ENCODE data around the gene POTEI. TPM values are rescaled to one million over a fixed set of nuclear protein-coding genes. Genes with fewer than 3 reads are reported as not detected.
"Not testable (repeated sequence)": the region's sequence is repeated elsewhere in the genome, so short reads cannot be mapped to it uniquely, and the experiment has no call there.

POTEI gene
- total RNA-seq, 4 donors from 2014 or later: not detected

DNA sequence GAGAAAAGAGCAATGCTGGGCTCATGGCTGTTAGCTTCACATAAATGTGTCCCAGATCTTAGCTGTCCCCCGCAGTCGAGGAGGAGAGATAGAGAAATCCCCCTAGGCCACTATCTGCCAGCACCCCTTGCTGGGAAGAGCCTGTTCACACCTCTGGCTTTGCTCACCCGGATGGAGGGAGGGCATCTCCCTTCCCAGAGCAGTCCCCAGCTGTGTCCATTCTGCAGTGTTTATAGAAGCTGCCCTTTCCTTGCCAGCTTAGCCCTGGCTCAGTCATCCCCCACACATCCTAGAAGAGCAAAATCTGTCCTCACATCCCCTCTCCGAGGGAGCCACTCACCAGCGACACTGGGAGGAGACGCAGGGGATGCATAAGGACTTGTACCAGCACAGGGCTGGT lies 20.4 kb upstream of the POTEI start:
- H3K9me3 ChIP-seq; H3K27ac ChIP-seq (replicated peaks in 1 of 4); H3K27me3 ChIP-seq; DNase-seq (ENCODE audit: extremely low spot score); intact Hi-C loops (cut with DNase I); H3K4me1 ChIP-seq; H3K36me3 ChIP-seq; H3K4me3 ChIP-seq: not testable (repeated sequence)
- WGBS: no CpG with 5 or more reads among the region's 6 CpGs

GRCh38 chr2:130527365-130527967 lies 18.3 kb upstream of the POTEI start:
- H3K4me3 ChIP-seq; DNase-seq (ENCODE audit: extremely low spot score); H3K4me1 ChIP-seq; H3K36me3 ChIP-seq; H3K27ac ChIP-seq (replicated peaks in 1 of 4); H3K9me3 ChIP-seq; intact Hi-C loops (cut with DNase I); H3K27me3 ChIP-seq: not testable (repeated sequence)
- no CpG with 5 or more reads among the region's 40 CpGs for WGBS

DNA sequence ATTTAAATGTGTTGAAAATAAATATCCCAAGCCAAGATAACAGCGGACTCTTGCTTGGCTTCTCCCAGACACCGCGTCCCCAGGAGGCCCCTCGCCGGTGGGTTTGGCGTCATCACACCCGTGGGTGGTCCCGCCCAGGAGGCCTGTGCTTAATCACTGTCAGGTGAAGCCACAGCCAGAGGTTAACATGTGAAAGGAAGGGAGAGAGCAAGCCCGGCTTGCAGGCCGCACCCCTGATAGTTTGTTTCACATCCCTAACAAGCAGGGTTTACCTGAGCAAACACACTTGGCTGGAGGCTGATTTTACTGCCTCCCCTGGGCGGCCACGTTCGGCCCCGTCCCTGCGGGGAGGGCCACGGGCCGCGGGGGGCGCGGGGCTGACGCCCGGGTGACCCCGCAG lies 13.3 kb upstream of the POTEI start:
- H3K27me3 ChIP-seq; H3K4me1 ChIP-seq; H3K9me3 ChIP-seq; H3K36me3 ChIP-seq; intact Hi-C loops (cut with DNase I); DNase-seq (ENCODE audit: extremely low spot score); H3K4me3 ChIP-seq; H3K27ac ChIP-seq (replicated peaks in 1 of 4): not testable (repeated sequence)
- no CpG with 5 or more reads among the region's 23 CpGs for WGBS

DNA sequence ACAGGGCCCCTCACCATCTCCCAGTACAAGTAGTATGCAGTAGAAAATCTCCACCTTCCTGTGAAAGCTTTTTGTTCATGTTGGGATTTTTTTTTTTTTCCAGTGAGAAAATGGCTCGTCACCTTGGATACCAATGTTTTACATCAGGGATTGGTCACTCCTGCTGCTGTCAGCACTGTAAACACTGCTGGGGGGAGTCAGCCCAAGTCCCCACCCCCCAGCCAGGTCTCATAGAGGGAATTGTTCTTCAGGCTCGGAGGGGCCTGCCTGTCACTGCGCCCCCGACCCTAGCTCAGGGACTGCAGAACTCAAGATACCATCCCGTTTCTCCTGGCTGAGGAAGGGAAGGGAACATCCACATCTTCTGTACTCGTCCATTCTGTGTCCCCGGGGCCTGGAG lies 11.9 kb upstream of the POTEI start, which contains the start of gene CFC1B:
Gene CFC1B, plus strand, starts transcription at position 231 of the 400 bp plus-strand sequence. CDS start 263 bp downstream, outside the sequence.
- H3K27me3 ChIP-seq; H3K27ac ChIP-seq (replicated peaks in 1 of 4); DNase-seq (ENCODE audit: extremely low spot score); H3K4me1 ChIP-seq; H3K36me3 ChIP-seq; H3K9me3 ChIP-seq; H3K4me3 ChIP-seq; intact Hi-C loops (cut with DNase I): not testable (repeated sequence)
- no CpG with 5 or more reads among the region's 7 CpGs for WGBS

GRCh38 chr2:130518516-130519106 lies 9.5 kb upstream of the POTEI start:
- H3K4me3 ChIP-seq; H3K27ac ChIP-seq (replicated peaks in 1 of 4); DNase-seq (ENCODE audit: extremely low spot score); H3K4me1 ChIP-seq; H3K27me3 ChIP-seq; H3K9me3 ChIP-seq; H3K36me3 ChIP-seq; intact Hi-C loops (cut with DNase I): not testable (repeated sequence)
- no CpG with 5 or more reads among the region's 12 CpGs for WGBS

DNA sequence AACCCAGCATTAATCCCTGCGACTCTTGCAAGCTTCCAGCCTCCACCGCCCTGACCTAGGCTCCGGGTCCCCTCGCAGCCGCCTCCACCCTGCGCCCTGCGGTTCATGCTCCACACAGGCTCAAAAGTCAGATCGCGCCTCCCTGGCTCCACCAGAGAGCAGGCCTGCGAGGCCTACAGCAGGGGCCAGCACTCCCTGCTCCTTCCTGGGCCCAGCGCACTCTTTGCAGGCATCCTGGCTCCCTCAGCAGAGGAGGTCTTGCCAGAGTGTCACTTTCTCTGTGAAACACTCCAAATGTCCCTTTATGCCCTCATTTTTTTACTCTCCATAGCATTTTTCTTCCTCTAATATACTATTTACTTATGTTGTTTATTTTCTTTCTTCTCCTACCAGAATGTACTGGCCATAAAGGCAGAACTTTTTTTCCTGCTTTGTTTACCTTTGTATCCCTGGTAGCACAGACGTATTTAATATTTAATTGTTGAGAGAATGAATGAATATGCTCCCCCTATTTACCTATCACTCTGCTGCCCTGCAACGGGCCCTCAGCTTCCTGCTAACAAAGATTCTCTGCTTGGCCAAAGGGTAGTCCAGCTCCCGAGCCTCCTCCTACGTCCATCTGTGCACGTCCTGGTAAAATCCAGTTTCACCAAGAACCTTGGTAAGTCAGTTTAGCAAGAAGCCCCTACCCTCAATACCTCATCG lies 2.8 kb upstream of the POTEI start:
- H3K27me3 ChIP-seq; H3K36me3 ChIP-seq; H3K9me3 ChIP-seq; H3K4me3 ChIP-seq; DNase-seq (ENCODE audit: extremely low spot score); H3K4me1 ChIP-seq; H3K27ac ChIP-seq (replicated peaks in 1 of 4); intact Hi-C loops (cut with DNase I): not testable (repeated sequence)
- WGBS: no CpG with 5 or more reads among the region's 17 CpGs

DNA sequence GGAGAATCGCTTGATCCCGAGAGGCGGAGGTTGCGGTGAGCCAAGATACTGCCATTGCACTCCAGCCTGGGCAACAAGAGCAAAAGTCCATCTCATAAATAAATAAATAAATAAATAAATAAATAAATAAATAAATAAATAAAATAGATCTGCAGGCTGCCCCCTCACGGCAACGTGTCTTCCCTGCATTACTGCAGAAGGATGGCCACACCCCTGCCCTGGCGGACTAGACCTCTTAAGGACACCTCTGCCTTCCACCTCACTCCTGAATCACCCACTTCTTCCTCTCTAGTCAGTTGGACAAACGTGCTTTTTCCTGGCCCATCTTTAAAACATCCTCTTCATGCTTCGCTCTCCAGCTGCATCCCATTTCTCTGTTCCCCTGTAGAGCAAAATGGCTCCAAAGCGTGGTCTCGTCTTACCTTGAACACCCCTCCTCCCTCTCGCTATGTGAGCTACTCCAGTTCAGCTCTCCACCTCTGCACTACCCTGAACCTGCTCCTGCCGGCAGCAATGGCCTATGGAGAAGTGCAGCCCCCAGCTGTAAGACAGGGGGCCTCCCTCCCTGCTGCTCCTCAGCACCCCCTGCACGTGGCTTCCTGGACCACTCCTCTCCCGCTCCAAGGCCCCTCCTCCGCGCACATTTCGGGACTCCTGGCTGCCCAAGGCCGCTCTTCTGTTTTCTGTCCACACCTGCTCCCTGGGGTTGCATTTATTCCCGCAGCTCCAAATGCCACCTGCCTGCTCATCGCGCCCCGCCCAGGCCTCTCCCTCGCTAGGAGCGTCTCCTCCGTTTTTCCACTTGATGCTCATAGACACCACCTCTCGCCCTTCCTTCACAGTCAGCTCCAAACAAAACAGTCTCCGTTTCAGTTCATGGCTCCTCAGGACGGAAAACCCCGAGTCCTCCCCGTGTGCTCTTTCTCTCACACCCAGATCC lies 1.9 kb upstream of the POTEI start:
- H3K4me1 ChIP-seq; intact Hi-C loops (cut with DNase I); H3K9me3 ChIP-seq; H3K36me3 ChIP-seq; H3K4me3 ChIP-seq; H3K27ac ChIP-seq (replicated peaks in 1 of 4); H3K27me3 ChIP-seq; DNase-seq (ENCODE audit: extremely low spot score): not testable (repeated sequence)
- no CpG with 5 or more reads among the region's 31 CpGs for WGBS

DNA sequence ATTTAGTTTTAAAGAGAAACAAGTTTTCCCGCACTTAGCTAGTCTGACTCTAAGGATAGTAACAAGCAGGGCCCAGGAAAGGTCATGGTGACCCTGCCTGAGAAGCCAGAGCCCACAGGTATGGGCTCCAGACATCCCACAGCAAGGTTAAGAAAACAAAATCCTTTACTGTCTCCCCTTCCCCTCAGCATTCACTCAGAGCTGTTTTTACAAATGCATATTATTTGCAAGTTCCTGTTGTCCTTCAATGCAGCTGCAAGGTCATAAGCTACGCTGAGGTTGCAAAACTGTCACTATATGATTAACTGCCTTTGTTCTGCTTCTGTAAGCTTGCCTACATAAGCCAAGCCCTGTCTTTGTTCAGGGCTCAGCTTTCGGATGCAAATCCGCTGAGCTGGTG lies 18.1 kb downstream of the POTEI start:
- H3K4me1 ChIP-seq; H3K36me3 ChIP-seq; intact Hi-C loops (cut with DNase I); H3K27me3 ChIP-seq; H3K4me3 ChIP-seq; DNase-seq (ENCODE audit: extremely low spot score); H3K9me3 ChIP-seq; H3K27ac ChIP-seq (replicated peaks in 1 of 4): not testable (repeated sequence)
- no CpG with 5 or more reads among the region's 4 CpGs for WGBS

DNA sequence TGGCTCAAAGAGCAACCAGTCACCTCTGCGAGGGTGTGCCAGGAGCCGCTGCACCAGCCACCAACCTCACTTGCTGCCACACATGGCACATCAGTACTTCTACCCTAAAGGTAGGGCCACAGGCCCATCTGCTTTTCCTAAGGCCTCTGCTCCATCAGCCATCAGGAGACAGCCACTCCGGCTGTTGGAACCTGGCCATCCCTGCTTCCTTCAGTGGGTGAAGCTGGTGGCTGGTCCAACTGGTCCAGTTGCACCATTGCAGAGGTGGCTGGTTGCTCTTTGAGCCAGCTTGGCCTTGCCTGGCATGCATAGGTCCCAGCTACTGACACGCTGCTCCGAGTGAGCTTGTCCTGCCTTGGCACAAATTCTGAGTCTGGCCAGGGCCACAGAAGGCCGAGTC lies 53.7 kb downstream of the POTEI start:
- WGBS: 91% methylated on average over 5 of the region's 6 CpGs
- H3K27me3 ChIP-seq; intact Hi-C loops (cut with DNase I); H3K27ac ChIP-seq (replicated peaks in 1 of 4); H3K36me3 ChIP-seq; H3K4me3 ChIP-seq; H3K4me1 ChIP-seq; H3K9me3 ChIP-seq: not testable (repeated sequence)
- peak; percentile 78 for DNase-seq (ENCODE audit: extremely low spot score)

DNA sequence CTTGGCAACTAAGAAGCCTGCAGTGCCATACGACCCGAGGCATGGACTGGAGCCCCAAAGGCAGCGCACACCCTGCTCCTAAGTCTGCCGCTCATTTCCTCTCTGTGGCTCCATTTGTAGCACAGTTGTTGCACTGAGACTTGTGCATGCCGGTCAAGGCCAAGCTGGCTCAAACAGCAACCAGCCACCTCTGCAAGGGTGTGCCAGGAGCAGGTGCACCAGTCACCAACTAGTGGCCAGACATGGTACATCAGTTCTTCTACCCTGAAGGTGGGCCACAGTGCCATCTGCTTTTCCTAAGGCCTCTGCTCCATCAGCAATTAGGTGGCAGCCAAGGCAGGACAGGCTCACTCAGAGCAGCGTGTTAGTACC lies 54.4 kb downstream of the POTEI start:
- H3K36me3 ChIP-seq; intact Hi-C loops (cut with DNase I); H3K27me3 ChIP-seq; H3K27ac ChIP-seq (replicated peaks in 1 of 4); H3K4me1 ChIP-seq; H3K4me3 ChIP-seq; H3K9me3 ChIP-seq: not testable (repeated sequence)
- 92% methylated on average over 5 of the region's 6 CpGs for WGBS
- DNase-seq (ENCODE audit: extremely low spot score): peak; percentile 24

DNA sequence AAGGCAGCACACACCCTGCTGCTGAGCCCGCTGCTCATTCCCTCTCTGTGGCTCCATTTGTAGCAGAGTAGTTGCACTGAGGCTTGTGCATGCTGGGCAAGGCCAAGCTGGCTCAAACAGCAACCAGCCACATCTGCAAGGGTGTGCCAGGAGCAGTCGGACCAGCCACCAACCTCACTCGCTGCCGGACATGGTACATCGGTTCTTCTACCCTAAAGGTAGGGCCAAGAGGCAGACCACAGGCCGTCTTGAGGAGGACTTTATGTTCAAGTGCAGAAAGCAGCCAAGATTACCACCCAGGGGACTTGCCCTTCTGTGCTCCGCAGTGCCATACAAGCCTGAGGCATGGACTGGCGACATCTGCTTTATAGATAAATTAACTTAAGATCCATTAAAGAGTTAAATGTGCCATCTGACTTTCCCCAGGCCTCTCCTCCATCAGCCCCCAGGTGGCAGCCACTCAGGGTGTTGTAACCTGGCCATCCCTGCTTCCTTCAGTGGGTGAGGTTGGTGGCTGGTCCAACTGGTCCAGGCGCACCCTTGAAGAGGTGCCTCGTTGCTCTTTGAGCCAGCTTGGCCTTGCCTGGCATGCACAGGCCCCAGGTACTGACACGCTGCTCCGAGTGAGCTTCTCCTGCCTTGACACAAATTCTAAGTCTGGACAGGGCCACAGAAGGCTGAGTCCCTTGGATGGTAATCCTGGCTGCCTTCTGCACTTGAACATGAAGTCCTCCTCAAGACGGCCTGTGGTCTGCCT lies 55.0 kb downstream of the POTEI start:
- H3K36me3 ChIP-seq; H3K9me3 ChIP-seq; H3K4me3 ChIP-seq; intact Hi-C loops (cut with DNase I); H3K4me1 ChIP-seq; H3K27me3 ChIP-seq; H3K27ac ChIP-seq (replicated peaks in 1 of 4): not testable (repeated sequence)
- WGBS: 94% methylated on average over 9 of the region's 13 CpGs
- DNase-seq (ENCODE audit: extremely low spot score): peak; percentile 83

DNA sequence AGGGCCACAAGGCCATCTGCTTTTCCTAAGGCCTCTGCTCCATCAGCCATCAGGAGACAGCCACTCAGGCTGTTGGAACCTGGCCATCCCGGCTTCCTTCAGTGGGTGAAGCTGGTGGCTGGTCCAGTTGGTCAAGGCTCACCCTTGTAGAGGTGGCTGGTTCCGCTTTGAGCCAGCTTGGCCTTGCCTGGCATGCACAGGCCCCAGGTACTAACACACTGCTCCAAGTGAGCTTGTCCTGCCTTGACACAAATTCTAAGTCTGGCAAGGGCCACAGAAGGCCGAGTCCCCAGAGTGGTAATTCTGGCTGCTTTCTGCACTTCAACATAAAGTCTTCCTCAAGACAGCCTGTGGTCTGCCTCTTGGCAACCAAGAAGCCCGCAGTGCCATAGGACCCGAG lies 56.2 kb downstream of the POTEI start:
- H3K36me3 ChIP-seq; intact Hi-C loops (cut with DNase I); H3K27ac ChIP-seq (replicated peaks in 1 of 4); H3K27me3 ChIP-seq; H3K9me3 ChIP-seq; H3K4me3 ChIP-seq; H3K4me1 ChIP-seq: not testable (repeated sequence)
- peak; percentile 47 for DNase-seq (ENCODE audit: extremely low spot score)
- WGBS: 80% methylated on average over 1 of the region's 5 CpGs
